Ascending aorta (tissue), 2 donors: ENCODE results near the gene TMEM161B. TPM values are rescaled to one million over a fixed set of nuclear protein-coding genes. Genes with fewer than 3 reads are reported as not detected.

Source experiments
- DNase-seq, 2 donors: peaks; one replicate each; pipeline ENCODE4 v3.0.0-alpha.2; 2019; ENCODE audit warnings: low spot score in 2 of 2
- H3K27ac ChIP-seq, 2 donors: fragments of 200-600 bp; sonication (generic); one replicate each; pipeline ENCODE4 v1.5.1; 2016 to 2017; ENCODE audit warnings: mild to moderate bottlenecking in 1 of 2
- H3K27me3 ChIP-seq: fragments of 200-600 bp; sonication (generic); one replicate; pipeline ENCODE4 v1.5.1; 2017
- H3K36me3 ChIP-seq, 2 donors: fragments of 200-600 bp; sonication (generic); one replicate each; pipeline ENCODE4 v1.5.1; 2016
- H3K4me1 ChIP-seq, 2 donors: fragments of 200-600 bp; sonication (generic); one replicate each; pipeline ENCODE4 v1.5.1; 2016 to 2017; ENCODE audit warnings: mild to moderate bottlenecking in 1 of 2
- H3K4me3 ChIP-seq, 2 donors: fragments of 200-600 bp; sonication (generic); one replicate each; pipeline ENCODE4 v1.5.1; 2016 to 2017; ENCODE audit warnings: mild to moderate bottlenecking in 1 of 2
- H3K9me3 ChIP-seq, 2 donors: fragments of 200-600 bp; sonication (generic); one replicate each; pipeline ENCODE4 v1.5.1; 2016
- intact Hi-C: fragments of 100-400 bp; cut with DNase I; formaldehyde crosslinking; loops from one replicate; pipeline ENCODE4 v1.15.1; 2023
- total RNA-seq: library from RNA; depleted of rRNA; stranded (reverse); fragments of >200 nt; gene quantifications from one replicate; pipeline ENCODE4 v1.1.0, GENCODE V29; 2016
- TF ChIP-seq, protein P1 (sequence below), 3 experiments: fragments of 200-600 bp in 2 of 3; fragments of 450-650 bp in 1 of 3; sonication (generic) in 2 of 3; IDR thresholded peaks; one replicate each; pipeline ENCODE4 v1.5.1; 2016 to 2019; ENCODE audit warnings: antibody characterized with exemption in 3 of 3, mild to moderate bottlenecking in 1 of 3, moderate library complexity in 1 of 3

The TMEM161B gene
- total RNA-seq, 1 donor from 2014 or later: 3.7 TPM

DNA sequence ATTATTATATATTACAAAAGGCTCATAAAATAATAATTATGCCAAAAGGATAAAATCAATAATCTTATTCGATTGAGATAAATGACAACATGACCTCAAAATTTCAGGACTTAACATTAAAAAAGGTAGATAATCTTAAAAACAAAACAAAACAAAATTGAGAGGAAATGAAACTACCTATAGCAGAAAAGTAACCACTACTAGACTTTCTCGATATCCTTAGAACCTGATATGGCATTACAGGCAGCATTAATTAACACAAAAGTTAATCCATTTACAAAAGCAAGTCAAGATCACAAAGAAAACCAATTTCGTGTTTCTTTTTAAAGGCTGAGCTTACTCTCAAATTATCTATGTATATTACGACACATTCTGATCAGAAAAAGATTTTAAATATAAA is 29.9 kb downstream of the TMEM161B start:
- TF ChIP-seq, protein P1, sequence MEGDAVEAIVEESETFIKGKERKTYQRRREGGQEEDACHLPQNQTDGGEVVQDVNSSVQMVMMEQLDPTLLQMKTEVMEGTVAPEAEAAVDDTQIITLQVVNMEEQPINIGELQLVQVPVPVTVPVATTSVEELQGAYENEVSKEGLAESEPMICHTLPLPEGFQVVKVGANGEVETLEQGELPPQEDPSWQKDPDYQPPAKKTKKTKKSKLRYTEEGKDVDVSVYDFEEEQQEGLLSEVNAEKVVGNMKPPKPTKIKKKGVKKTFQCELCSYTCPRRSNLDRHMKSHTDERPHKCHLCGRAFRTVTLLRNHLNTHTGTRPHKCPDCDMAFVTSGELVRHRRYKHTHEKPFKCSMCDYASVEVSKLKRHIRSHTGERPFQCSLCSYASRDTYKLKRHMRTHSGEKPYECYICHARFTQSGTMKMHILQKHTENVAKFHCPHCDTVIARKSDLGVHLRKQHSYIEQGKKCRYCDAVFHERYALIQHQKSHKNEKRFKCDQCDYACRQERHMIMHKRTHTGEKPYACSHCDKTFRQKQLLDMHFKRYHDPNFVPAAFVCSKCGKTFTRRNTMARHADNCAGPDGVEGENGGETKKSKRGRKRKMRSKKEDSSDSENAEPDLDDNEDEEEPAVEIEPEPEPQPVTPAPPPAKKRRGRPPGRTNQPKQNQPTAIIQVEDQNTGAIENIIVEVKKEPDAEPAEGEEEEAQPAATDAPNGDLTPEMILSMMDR (IDR thresholded peaks at IDR 0.05): no peak
- no peak overlapping the region for H3K27ac ChIP-seq
- peaks cover 4 to 5% of the 10 kb centered on the region in 2 donors for H3K36me3 ChIP-seq
- DNase-seq: no peak
- no peaks in the 10 kb centered on the region for H3K9me3 ChIP-seq
- no peaks in the 10 kb centered on the region for H3K4me1 ChIP-seq
- intact Hi-C loops: no loop called here
- no peak overlapping the region for H3K4me3 ChIP-seq
- no peaks in the 10 kb centered on the region for H3K27me3 ChIP-seq

DNA sequence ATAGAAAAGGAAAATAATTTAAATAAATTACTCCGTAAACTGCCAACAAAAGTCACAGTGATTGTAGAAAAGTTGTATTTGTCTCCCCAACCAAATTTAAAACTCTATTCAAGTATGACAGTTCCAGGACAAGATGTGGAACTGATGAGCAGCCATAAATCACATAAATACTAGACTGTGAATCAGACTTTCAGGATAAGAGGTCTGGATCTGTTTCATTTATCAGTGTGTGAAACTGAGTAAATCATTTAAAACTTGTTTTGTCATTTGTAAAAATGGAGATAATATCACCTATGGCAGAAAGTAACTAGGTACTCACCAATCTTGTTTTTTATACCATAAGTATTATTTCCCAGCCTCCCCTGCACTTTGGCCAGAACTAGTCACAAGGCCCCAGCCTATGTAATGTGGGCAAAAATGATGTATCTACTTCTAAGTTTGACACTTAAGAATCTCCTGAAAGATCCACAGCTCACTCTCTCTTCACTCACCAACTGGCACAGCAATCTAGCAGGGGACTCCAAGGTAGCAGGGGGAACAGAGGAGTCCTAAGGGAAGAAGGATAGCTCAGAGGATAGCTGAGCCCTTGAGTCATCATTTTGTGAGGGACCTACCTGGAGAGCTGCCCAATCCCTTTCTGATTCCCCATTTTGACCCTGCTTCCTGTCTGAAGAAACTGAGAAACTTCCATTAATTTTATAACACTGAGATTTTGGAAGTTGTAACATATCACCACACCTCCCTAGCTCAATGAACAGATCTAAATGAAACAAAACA is 31.6 kb downstream of the TMEM161B start:
- H3K27me3 ChIP-seq: no peaks in the 10 kb centered on the region
- no peaks in the 10 kb centered on the region for H3K9me3 ChIP-seq
- intact Hi-C loops: no loop called here
- TF ChIP-seq, protein P1 (IDR thresholded peaks at IDR 0.05): no peak
- peaks cover 4 to 5% of the 10 kb centered on the region in 2 donors for H3K36me3 ChIP-seq
- H3K27ac ChIP-seq: no peak overlapping the region
- DNase-seq: no peak
- no peaks in the 10 kb centered on the region for H3K4me1 ChIP-seq
- no peak overlapping the region for H3K4me3 ChIP-seq

DNA sequence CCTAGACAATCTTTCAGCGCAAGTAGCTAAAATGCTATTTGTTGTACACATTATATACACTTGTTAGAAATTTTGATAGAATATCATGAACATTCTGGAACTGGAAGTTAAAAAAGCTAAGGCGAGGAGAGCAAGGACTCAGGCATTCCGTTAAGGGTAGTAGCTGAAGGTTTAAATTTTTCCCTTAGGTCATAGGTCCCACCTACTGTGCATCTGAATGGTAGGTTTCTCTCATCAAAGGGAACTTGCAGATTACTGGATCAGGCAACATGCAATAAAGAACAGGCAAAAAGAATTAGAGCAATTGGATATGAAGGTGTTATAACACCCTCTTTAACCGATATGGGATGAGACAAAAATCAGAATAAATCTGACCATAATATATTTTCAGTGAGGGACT is 32.8 kb downstream of the TMEM161B start:
- H3K36me3 ChIP-seq: peaks cover 4 to 5% of the 10 kb centered on the region in 2 donors
- H3K27me3 ChIP-seq: no peaks in the 10 kb centered on the region
- intact Hi-C loops: no loop called here
- H3K4me1 ChIP-seq: no peaks in the 10 kb centered on the region
- TF ChIP-seq, protein P1 (IDR thresholded peaks at IDR 0.05): no peak
- H3K9me3 ChIP-seq: no peaks in the 10 kb centered on the region
- DNase-seq: no peak
- no peak overlapping the region for H3K4me3 ChIP-seq
- H3K27ac ChIP-seq: no peak overlapping the region

DNA sequence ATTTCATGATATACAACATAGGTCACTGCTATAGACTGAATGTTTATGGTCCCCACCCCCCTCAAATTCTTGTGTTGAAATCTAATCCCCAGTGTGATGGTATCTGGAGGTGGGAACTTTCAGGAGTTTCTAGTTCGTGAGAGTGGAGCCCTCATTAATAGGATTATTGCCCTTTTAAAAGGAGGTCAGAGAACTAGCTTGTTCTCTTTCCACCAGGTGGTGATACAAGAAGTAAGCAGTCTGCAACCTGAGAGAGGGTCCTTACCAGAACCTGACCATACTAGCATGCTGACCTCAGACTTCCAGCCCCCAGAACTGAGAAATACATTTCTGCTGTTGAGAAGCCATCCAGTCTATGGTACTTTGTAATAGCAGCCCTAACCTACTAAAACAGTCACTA is 33.3 kb downstream of the TMEM161B start:
- Histone ChIP-seq H3K27ac (no peak overlapping the region), H3K9me3 (no peaks in the 10 kb centered on the region), H3K4me1 (no peaks in the 10 kb centered on the region), H3K4me3 (no peak overlapping the region), H3K27me3 (no peaks in the 10 kb centered on the region), H3K36me3 (peaks cover 4 to 5% of the 10 kb centered on the region in 2 donors)
- DNase-seq: no peak
- TF ChIP-seq, protein P1 (IDR thresholded peaks at IDR 0.05): no peak
- intact Hi-C loops: no loop called here

DNA sequence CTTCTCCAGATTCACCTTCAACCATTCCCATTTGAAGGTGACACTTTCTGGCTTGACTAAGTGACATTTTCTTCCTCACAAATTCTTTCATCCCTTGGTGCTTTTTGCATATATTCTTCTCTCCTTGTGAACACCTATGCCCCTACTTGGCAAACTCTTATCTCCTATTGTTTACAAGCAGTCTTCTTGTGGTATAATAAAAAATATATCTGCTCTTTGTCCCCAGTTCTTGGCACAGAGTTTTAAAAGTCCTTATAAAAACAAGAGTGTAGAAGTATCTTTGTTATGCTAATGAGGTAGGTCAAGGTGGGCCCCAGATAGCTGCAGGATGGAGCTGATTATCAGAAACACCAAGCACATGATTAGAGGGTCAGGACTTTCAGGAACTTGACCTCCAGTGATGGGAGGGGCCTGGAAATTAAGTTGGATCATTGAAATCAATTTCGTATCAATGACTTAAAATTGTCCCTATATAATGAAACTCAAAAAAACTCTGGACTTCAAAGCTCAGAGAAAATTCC is 38.0 kb downstream of the TMEM161B start:
- no peak for DNase-seq
- no peaks in the 10 kb centered on the region for H3K9me3 ChIP-seq
- H3K27ac ChIP-seq: no peak overlapping the region
- H3K4me1 ChIP-seq: no peaks in the 10 kb centered on the region
- TF ChIP-seq, protein P1 (IDR thresholded peaks at IDR 0.05): no peak
- intact Hi-C loops: no loop called here
- peaks cover 0 to 15% of the 10 kb centered on the region in 2 donors for H3K36me3 ChIP-seq
- no peak overlapping the region for H3K4me3 ChIP-seq
- H3K27me3 ChIP-seq: no peaks in the 10 kb centered on the region
